ENCODE data around the gene LRPAP1.
"Not testable (repeated sequence)": the region's sequence is repeated elsewhere in the genome, so short reads cannot be mapped to it uniquely, and the experiment has no call there.

The LRPAP1 gene

DNA sequence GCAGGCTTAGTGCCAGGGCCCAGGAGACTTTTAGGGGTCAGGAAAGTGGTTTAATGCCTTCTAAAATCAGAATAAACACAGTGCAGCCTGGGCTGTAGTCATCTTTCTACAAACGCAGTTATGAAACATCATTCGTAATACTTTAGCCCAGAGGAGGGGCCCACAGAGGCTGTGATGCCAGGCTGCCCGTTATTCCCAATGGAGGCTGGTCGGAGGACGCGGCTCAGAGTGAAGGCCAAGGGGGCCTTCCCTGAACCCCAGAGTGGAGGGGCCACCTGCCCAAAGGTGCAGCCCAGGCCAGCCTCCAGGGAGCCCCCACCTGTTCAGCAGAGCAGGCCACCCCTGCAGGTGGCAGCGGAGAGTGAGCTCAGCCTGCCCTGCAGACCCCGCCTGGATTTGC is 29.9 kb upstream of the LRPAP1 start:
- in situ Hi-C loops (cut with HindIII; ENCODE audit: low sequenced_read_pairs), result not testable (repeated sequence)

DNA sequence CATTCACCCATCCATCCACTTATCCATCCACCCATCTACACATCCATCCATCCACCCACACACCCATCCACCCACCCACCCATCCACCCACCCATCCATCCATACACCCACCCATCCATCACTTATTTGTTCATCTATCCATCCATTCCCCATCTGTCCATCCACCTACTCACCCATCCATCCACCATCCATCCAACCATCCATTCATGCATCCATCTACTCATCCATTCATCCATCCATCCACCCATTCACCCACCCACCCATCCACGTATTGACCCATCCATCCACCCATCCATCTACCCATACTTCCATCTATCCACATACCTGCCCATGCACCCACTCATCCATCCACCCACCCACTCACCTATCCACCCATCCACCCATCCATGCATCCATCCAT is 28.2 kb upstream of the LRPAP1 start:
- in situ Hi-C loops (cut with HindIII; ENCODE audit: low sequenced_read_pairs), result not testable (repeated sequence)

GRCh38 chr4:3559381-3560290 is 27.4 kb upstream of the LRPAP1 start:
- in situ Hi-C loops (cut with HindIII; ENCODE audit: low sequenced_read_pairs), result not testable (repeated sequence)

DNA sequence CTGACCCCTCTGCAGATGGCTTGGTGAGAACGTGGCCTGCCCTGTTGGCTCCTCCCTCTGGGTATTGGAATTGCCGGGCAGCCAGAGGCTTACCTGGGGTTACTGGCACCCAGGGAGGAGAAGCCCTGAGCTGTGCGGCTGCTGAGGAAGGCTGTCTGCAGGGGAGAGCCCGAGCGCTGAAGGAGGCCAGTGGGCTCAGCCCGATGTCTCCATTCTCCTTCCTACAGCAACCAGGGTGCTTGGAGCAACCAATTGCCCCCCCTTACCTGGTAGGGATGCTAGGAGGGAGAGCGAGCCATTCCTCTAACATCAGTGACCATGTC is 26.3 kb upstream of the LRPAP1 start:
- in situ Hi-C loops (cut with HindIII; ENCODE audit: low sequenced_read_pairs), result not testable (repeated sequence)

- in situ Hi-C loops (cut with HindIII; ENCODE audit: low sequenced_read_pairs), result not testable (repeated sequence)
These were observed 25.7 kb upstream of the LRPAP1 start for GRCh38 chr4:3557676-3558513.

DNA sequence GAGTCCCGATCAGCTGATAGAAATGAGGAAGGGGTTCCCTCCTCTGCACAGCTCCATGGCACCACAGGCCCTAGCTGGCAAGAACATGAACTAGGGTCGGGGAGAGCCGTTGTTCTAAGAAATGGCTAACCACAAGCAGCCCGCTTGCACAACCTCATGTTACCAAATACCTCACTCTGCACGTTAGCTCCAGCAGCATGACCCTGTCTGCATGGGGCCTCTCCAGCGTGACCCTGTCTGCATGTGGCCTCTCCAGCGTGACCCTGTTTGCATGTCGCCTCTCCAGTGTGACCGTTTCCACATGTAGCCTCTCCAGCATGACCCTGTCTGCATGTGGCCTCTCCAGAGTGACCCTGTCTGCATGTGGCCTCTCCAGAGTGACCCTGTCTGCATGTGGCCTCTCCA is 24.9 kb upstream of the LRPAP1 start:
- in situ Hi-C loops (cut with HindIII; ENCODE audit: low sequenced_read_pairs), result not testable (repeated sequence)

GRCh38 chr4:3556244-3556867 is 24.1 kb upstream of the LRPAP1 start:
- in situ Hi-C loops (cut with HindIII; ENCODE audit: low sequenced_read_pairs), result not testable (repeated sequence)

DNA sequence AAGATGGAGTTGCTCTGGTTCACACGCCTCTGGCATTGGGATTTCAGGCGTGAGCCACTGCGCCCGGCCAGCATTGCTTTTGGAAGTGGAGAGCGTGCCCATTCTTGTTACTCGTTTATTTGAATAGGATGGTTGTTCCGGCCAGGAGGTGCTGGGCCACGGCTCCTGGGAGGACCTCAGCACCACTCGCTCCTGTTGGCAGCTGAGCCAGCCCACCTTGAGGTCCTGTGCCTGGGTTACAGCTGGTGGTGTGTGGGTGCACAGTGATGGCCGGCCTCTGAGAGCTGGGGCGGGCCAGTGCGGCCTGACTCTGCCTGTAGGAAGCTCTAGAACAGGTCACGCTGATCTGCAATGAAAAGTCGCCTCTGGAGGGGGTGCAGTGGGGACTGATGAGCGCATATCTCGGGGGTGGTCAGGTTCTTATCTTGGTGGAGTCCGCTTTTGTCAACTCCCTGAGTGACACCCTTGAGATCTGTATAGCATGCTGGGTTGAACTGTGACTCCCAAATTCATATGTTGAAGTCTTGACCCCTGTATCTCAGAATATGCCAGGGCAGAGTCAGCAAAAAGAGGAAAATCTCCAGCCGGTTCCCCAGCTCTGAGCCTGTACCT is 23.3 kb upstream of the LRPAP1 start:
- in situ Hi-C loops (cut with HindIII; ENCODE audit: low sequenced_read_pairs), result not testable (repeated sequence)

DNA sequence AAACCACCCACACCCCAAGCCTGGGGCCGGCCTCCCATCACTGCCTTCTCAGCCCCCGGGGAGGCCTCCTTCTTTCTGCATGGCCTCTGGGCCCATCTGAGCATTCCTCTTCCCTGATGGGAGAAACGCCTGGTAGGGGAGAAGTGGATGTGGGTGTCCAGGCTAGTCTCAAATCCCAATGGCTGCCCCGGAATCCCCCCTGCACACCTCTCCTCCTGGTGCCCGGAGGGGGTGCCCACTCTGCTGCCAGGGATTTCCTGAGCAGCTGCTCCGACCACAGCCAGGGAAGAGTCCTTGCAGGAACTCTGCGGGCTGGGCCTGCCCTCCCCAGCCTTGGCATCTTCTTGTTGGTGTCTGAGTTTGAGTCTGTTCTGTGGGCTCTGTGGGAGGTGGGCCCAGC is 19.1 kb upstream of the LRPAP1 start:
- in situ Hi-C loops (cut with HindIII; ENCODE audit: low sequenced_read_pairs), result not testable (repeated sequence)

DNA sequence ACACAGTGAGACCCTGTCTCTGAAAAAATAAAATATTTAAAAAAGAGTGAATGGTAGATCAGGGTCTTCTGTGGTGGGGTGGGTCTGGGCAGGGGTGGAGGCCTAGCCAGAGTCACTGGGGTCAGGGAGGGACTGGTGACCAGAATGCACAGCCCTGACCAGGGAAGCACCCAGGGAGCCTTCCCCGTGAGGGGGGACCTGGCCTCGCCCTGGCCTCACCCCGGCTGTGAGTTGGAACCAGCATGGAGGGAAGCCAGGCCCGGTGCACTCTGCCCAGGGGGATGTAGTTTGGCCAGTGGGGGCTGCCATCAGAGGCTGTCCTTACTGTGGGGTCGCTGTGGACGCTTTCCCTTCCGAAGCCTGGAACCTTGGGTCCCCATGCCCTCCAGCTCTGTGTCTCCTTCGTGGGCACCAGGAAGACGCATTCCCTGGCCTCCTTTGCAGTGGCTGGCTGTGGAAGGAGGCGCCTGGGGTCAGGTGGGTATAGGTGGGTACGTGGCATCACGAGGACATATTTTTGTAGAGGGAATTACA is 18.6 kb upstream of the LRPAP1 start:
- in situ Hi-C loops (cut with HindIII; ENCODE audit: low sequenced_read_pairs), result not testable (repeated sequence)

DNA sequence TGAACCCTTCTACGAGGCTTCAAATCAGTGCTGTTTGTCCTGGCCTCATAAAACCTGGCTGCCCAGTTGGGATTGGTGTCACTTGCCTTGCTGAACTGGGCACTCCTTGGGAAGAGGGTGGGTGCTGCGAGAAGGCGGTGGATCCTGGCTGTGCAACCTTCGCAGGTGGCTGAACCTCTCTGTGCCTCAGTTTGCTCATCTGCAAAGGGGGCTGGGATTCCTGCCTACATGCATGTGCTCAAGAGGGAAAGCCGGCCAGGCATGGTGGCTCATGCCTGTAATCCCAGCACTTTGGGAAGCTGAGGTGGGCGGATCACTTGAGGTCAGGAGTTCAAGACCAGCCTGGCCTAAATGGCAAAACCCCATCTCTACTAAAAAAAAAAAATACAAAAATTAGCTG is 17.8 kb upstream of the LRPAP1 start:
- in situ Hi-C loops (cut with HindIII; ENCODE audit: low sequenced_read_pairs), result not testable (repeated sequence)

GRCh38 chr4:3549694-3550001 is 17.4 kb upstream of the LRPAP1 start:
- in situ Hi-C loops (cut with HindIII; ENCODE audit: low sequenced_read_pairs), result not testable (repeated sequence)

- in situ Hi-C loops (cut with HindIII; ENCODE audit: low sequenced_read_pairs), result not testable (repeated sequence)
These were observed 16.9 kb upstream of the LRPAP1 start for GRCh38 chr4:3548991-3549693.

- in situ Hi-C loops (cut with HindIII; ENCODE audit: low sequenced_read_pairs), result not testable (repeated sequence)
These were observed 14.5 kb upstream of the LRPAP1 start for GRCh38 chr4:3546721-3547120.

DNA sequence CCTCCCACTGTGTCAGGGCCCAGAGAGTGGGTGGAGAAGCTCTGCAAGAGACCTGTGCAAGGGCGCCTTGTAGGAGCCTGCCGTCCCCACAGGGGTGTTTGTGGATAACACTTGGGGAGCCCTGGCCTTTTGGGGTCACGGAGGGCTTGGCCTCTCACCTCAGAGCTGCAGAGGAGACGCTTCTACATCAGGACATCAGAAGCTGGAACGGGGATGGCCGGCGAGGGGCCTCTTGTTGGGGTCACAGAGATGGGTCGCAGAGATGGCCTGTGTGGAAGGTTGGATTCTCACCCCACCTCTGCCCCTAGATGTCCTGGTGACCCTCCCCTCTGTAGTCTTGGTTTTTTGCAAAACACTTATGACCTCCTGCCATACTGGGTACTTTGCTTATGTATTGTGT is 13.1 kb upstream of the LRPAP1 start:
- in situ Hi-C loops (cut with HindIII; ENCODE audit: low sequenced_read_pairs), result not testable (repeated sequence)

DNA sequence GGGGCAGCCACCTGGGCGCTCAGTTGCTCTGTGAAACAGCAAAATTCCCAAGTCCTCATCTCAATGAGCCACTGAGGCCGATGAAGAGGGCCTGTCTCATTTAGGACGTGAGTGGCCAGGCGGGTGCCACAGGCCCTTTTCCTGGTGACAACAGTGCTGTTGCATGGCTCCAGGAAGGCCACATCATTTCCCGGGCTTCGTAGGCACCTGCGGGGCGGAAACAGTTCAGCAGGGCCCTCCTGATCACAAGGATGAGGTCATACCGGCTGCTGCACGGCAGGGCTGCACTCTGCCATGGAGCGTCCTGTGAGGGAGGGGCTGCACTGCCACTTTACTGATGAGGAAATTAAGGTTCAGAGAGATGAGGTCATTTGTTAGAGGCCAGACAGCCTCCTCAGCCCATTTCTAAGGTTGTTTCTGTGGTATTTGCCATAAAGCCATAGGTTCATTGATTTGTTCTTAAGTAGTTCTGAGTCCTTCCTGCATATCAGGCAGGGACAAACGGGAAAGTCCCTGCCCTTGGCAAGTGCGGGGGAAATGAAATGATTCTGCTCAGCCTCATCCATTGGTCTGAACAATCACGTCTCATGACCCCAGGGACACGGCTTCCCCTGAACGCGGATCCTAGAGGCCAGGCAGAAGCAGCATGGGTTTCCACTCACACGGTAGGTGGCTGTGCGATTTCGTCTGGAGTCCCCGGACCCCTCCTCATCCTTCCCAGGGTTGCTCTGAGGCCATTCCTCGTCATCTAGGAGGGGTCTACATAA is 12.2 kb upstream of the LRPAP1 start:
- in situ Hi-C loops (cut with HindIII; ENCODE audit: low sequenced_read_pairs), result not testable (repeated sequence)

- in situ Hi-C loops (cut with HindIII; ENCODE audit: low sequenced_read_pairs), result not testable (repeated sequence)
These were observed 11.2 kb upstream of the LRPAP1 start for GRCh38 chr4:3543415-3543814.

DNA sequence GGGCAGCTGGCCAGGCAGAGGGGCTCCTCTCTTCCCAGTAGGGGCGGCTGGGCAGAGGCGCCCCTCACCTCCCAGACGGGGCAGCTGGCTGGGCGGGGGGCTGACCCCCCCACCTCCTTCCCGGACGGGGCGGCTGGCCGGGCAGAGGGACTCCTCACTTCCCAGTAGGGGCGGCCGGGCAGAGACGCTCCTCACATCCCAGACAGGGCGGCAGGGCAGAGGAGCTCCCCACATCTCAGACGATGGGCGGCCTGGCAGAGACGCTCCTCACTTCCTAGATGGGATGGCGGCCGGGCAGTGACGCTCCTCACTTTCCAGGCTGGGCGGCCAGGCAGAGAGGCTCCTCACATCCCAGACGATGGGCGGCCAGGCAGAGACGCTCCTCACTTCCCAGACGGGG is 6.7 kb upstream of the LRPAP1 start:
- in situ Hi-C loops (cut with HindIII; ENCODE audit: low sequenced_read_pairs), result not testable (repeated sequence)

DNA sequence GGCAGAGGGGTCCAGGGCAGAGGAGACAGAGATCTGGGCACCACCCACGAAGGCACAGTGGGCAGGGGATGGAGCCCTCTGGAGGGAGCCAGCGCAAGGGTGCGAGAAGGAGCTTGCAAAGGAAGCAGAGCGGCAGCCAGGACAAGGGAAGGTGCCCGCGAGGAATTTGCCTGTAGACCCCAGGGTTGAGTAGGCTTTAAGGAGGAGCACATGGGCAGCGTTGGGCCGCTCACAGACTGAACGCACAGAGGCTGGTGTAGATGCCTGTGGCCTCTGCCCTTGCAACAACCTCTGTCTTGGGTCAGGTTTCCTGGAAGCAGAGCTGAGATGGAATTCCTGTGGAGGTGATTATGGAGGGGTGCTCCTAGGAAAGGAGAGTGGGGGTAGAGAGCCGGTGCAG is 3.6 kb upstream of the LRPAP1 start:
- in situ Hi-C loops (cut with HindIII; ENCODE audit: low sequenced_read_pairs), result not testable (repeated sequence)

DNA sequence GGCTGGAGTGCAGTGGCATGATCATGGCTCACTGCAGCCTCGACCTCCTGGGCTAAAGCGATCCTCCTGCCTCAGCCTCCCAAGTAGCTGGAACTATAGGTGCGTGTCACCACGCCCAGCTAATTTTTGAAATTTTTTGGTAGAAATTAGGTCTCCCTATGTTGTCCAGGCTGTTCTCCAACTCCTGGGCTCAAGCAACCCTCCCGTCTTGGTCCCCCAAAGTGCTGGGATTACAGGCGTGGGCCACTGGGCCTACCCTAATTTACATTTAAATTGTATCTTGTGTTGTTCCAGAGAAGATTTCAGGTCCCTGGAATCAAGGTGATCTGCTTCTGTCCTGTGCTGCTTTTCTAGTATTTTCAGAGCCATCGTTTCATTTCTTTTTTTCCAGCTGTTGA is 1.2 kb upstream of the LRPAP1 start:
- in situ Hi-C loops (cut with HindIII; ENCODE audit: low sequenced_read_pairs), result no loop called here
